IMR-90 (cell line): Measurements from ENCODE around the gene TMEM139. TPM values are rescaled to one million over a fixed set of nuclear protein-coding genes. Genes with fewer than 3 reads are reported as not detected.

Source experiments
- ATAC-seq: fragments of 200-7000 bp; cut with Tn5 transposase; 2 replicates; pipeline ENCODE4 v1.9.1; 2020; ENCODE audit warnings: low read depth, mild to moderate bottlenecking, moderate library complexity
- BruUV-seq: library from RNA; stranded (reverse); fragments of 400-500 nt; replicated peaks from 2 replicates; lab custom pipeline; 2021; lab: Mats Ljungman, UMichigan
- CTCF ChIA-PET: fragments of 300-600 bp; formaldehyde crosslinking; extraction: SDS; loops from one replicate; lab custom pipeline; 2021; ENCODE audit warnings: antibody characterized with exemption; lab: Yijun Ruan, JAX
- POLR2A ChIA-PET: fragments of 300-600 bp; sonication (Branson Sonifier 250); formaldehyde crosslinking; loops from one replicate; lab custom pipeline; 2022; ENCODE audit warnings: antibody characterized with exemption; ENCODE audit not compliant: unreplicated experiment; lab: Charles Lee
- DNase-seq: peaks from one replicate; pipeline ENCODE4 v3.0.0; 2013
- H2AFZ ChIP-seq: replicated peaks from 2 replicates; pipeline ENCODE3; 2013; ENCODE audit warnings: low read length, mild to moderate bottlenecking; ENCODE audit not compliant: poor library complexity
- H2AK5ac ChIP-seq: 2 replicates; pipeline ENCODE4 v1.6.1; 2013; ENCODE audit warnings: low read depth, low read length, inconsistent platforms
- H2AK9ac ChIP-seq: replicated peaks from 2 replicates; pipeline ENCODE3; 2013; ENCODE audit warnings: mild to moderate bottlenecking, low read depth, low read length, moderate library complexity; ENCODE audit not compliant: poor library complexity
- H2BK120ac ChIP-seq: 2 replicates; pipeline ENCODE4 v1.6.1; 2013; ENCODE audit warnings: low read depth, low read length, inconsistent platforms
- H2BK15ac ChIP-seq: 3 replicates; pipeline ENCODE4 v1.6.1; 2013; ENCODE audit warnings: low read depth, low read length, inconsistent platforms
- H2BK20ac ChIP-seq: 2 replicates; pipeline ENCODE4 v1.6.1; 2013; ENCODE audit warnings: low read depth, mild to moderate bottlenecking, inconsistent platforms, low read length, moderate library complexity
- H2BK5ac ChIP-seq: 2 replicates; pipeline ENCODE4 v1.6.1; 2013; ENCODE audit warnings: mild to moderate bottlenecking, low read depth, low read length, inconsistent platforms; ENCODE audit not compliant: poor library complexity, severe bottlenecking
- H3K14ac ChIP-seq: replicated peaks from 2 replicates; pipeline ENCODE4 v1.6.1; 2013; ENCODE audit warnings: low read depth, low read length, inconsistent platforms
- H3K18ac ChIP-seq: 2 replicates; pipeline ENCODE4 v1.6.1; 2013; ENCODE audit warnings: low read depth, low read length, control low read depth
- H3K23ac ChIP-seq: 2 replicates; pipeline ENCODE4 v1.6.1; 2013; ENCODE audit warnings: low read depth, low read length, inconsistent platforms
- H3K27ac ChIP-seq: 2 replicates; pipeline ENCODE4 v1.5.1; 2013; ENCODE audit warnings: mild to moderate bottlenecking, control low read depth, low read length; ENCODE audit not compliant: insufficient read depth
- H3K27me3 ChIP-seq: 2 replicates; pipeline ENCODE4 v1.6.1; 2013; ENCODE audit warnings: low read length; ENCODE audit not compliant: control insufficient read depth, insufficient read depth
- H3K36me3 ChIP-seq: 2 replicates; pipeline ENCODE4 v1.6.1; 2013; ENCODE audit warnings: low read length, mixed read lengths; ENCODE audit not compliant: control insufficient read depth, insufficient read depth
- H3K4ac ChIP-seq: 2 replicates; pipeline ENCODE4 v1.6.1; 2013; ENCODE audit warnings: low read depth, low read length, inconsistent platforms
- H3K4me1 ChIP-seq: 2 replicates; pipeline ENCODE4 v1.6.1; 2013; ENCODE audit warnings: low read length, mixed read lengths; ENCODE audit not compliant: control insufficient read depth, insufficient read depth
- H3K4me2 ChIP-seq: 2 replicates; pipeline ENCODE4 v1.6.1; 2013; ENCODE audit warnings: low read depth, mild to moderate bottlenecking, control low read depth, low read length, moderate library complexity
- H3K4me3 ChIP-seq: 2 replicates; pipeline ENCODE4 v1.5.1; 2013; ENCODE audit warnings: low read depth, mild to moderate bottlenecking, control low read depth, low read length, moderate library complexity; ENCODE audit not compliant: insufficient read depth
- H3K56ac ChIP-seq: 2 replicates; pipeline ENCODE4 v1.6.1; 2013; ENCODE audit warnings: low read length, inconsistent platforms; ENCODE audit not compliant: insufficient read depth; ENCODE audit errors: extremely low read depth
- H3K79me1 ChIP-seq, 2 experiments: 2 replicates each; pipeline ENCODE4 v1.6.1; 2013; ENCODE audit warnings: low read length in 2 of 2, inconsistent platforms in 1 of 2, low read depth in 1 of 2
- H3K9ac ChIP-seq: 2 replicates; pipeline ENCODE4 v1.6.1; 2013; ENCODE audit warnings: low read depth, low read length, control low read depth
- H3K9me1 ChIP-seq: 2 replicates; pipeline ENCODE4 v1.6.1; 2013; ENCODE audit warnings: low read length, inconsistent platforms; ENCODE audit not compliant: insufficient read depth
- H3K9me3 ChIP-seq: 2 replicates; pipeline ENCODE4 v1.6.1; 2013; ENCODE audit warnings: low read length; ENCODE audit not compliant: control insufficient read depth, insufficient read depth
- H4K20me1 ChIP-seq: 2 replicates; pipeline ENCODE4 v1.6.1; 2013; ENCODE audit warnings: low read length, inconsistent platforms; ENCODE audit not compliant: insufficient read depth
- H4K5ac ChIP-seq: 2 replicates; pipeline ENCODE4 v1.6.1; 2013; ENCODE audit warnings: mild to moderate bottlenecking, low read depth, low read length, control low read depth
- H4K8ac ChIP-seq, 2 experiments: 2 replicates each; pipeline ENCODE4 v1.6.1; 2013; ENCODE audit warnings: low read depth in 2 of 2, low read length in 2 of 2, control low read depth in 1 of 2, inconsistent platforms in 1 of 2
- H4K91ac ChIP-seq: 2 replicates; pipeline ENCODE4 v1.6.1; 2013; ENCODE audit warnings: low read depth, low read length, inconsistent platforms; ENCODE audit not compliant: insufficient read depth
- BHLHE40 ChIP-seq: fragments of 150-350 bp; IDR thresholded peaks from 2 replicates; pipeline ENCODE4 v1.6.1; 2016; ENCODE audit warnings: mild to moderate bottlenecking, low read depth, low read length
- CEBPB ChIP-seq: IDR thresholded peaks from 2 replicates; pipeline ENCODE4 v1.6.1; 2012; ENCODE audit warnings: low read depth, low read length, improper control_type of control experiment
- FOS ChIP-seq: fragments of 150-350 bp; IDR thresholded peaks from 2 replicates; pipeline ENCODE4 v1.6.1; 2016; ENCODE audit warnings: low read depth, low read length
- MAFK ChIP-seq: IDR thresholded peaks from 2 replicates; pipeline ENCODE4 v1.6.1; 2012; ENCODE audit warnings: low read depth, low read length, improper control_type of control experiment
- SMC3 ChIP-seq: fragments of 150-350 bp; IDR thresholded peaks from 2 replicates; pipeline ENCODE4 v1.6.1; 2016; ENCODE audit warnings: low read depth, mild to moderate bottlenecking, antibody characterized with exemption, low read length, moderate library complexity
- USF2 ChIP-seq: fragments of 150-350 bp; IDR thresholded peaks from 2 replicates; pipeline ENCODE4 v1.6.1; 2017; ENCODE audit warnings: mild to moderate bottlenecking, antibody characterized with exemption, low read length, low read depth
- WGBS, 2 experiments: methylation state at CpG; one replicate each; pipeline versions ENCODE4 v1.1.5 to v1.1.7; 2013; ENCODE audit warnings: missing lambda C conversion rate in 2 of 2; ENCODE audit not compliant: insufficient read length in 1 of 2; ENCODE audit errors: extremely low coverage in 2 of 2; 5-methylcytosine and 5-hydroxymethylcytosine counted together
- dilution Hi-C: fragments of 300-500 bp; cut with HindIII; formaldehyde crosslinking; loops from one replicate; pipeline ENCODE4 v1.14.3; 2018; ENCODE audit warnings: low sequenced_read_pairs; ENCODE audit not compliant: unreplicated experiment
- in situ Hi-C: fragments of 300-500 bp; cut with MboI; formaldehyde crosslinking; loops from 3 replicates; pipeline ENCODE4 v1.14.3; 2019; ENCODE audit warnings: low sequenced_read_pairs, inconsistent platforms, mixed read lengths
- intact Hi-C: fragments of 100-400 bp; cut with micrococcal nuclease; formaldehyde crosslinking; loops from 2 replicates; pipeline ENCODE4 v1.10.0; 2022
- polyA plus RNA-seq, 3 experiments: library from polyadenylated mRNA; depleted of rRNA; stranded (reverse); fragments of >200 nt; gene quantifications; 2 replicates each; pipeline ENCODE4 v1.2.3, GENCODE V29; 2012; ENCODE audit warnings: low replicate concordance in 1 of 3
- total RNA-seq: library from RNA; depleted of rRNA; stranded (reverse); fragments of >200 nt; gene quantifications from 2 replicates; pipeline ENCODE4 v1.2.3, GENCODE V29; 2012

TMEM139 gene
- total and polyA plus RNA-seq, 2 of the 4 experiments (the other 2 are of a cell fraction), result 0.07 TPM; not detected in 1

- Histone ChIP-seq H3K4me3 (no peak overlapping the region), H3K9ac (no peak overlapping the region), H2BK5ac (no peak overlapping the region), H3K79me1 (no peaks in the 10 kb centered on the region), H3K14ac (no peak overlapping the region), H4K5ac (no peak overlapping the region), H3K4me2 (no peak overlapping the region), H3K27me3 (no peaks in the 10 kb centered on the region; the same call in 1 of the 2 replicates), H2BK20ac (no peak overlapping the region), H3K4ac (no peak overlapping the region), H2BK120ac (no peak overlapping the region), H3K4me1 (no peaks in the 10 kb centered on the region; the same call in 1 of the 2 replicates), H4K91ac (no peak overlapping the region), H2AK9ac (no peak overlapping the region), H3K56ac (no peak overlapping the region), H3K36me3 (no peaks in the 10 kb centered on the region), H2BK15ac (no peak overlapping the region), H3K23ac (no peak overlapping the region), H3K27ac (no peak overlapping the region), H4K20me1 (no peaks in the 10 kb centered on the region), H3K9me1 (no peaks in the 10 kb centered on the region), H4K8ac (no peak overlapping the region), H3K9me3 (no peaks in the 10 kb centered on the region), H2AFZ (no peak overlapping the region), H2AK5ac (no peak overlapping the region), H3K18ac (no peak overlapping the region)
- dilution Hi-C loops (no loop called here), intact Hi-C loops (loop anchor here (5.0 kb wide), 1 partner anchor 157 kb away; no protein-coding TSS in a partner anchor), in situ Hi-C loops (no loop called here)
- no peak for ATAC-seq
- DNase-seq, result no peak
- ChIA-PET POLR2A (no interaction called here), CTCF (interaction anchor here (2.5 kb wide), 1 partner anchor 15 kb away, joined by 6 read pairs; no protein-coding TSS in a partner anchor)
- TF ChIP-seq MAFK (no peak), SMC3 (no peak), BHLHE40 (no peak), CEBPB (no peak), FOS (no peak), USF2 (no peak)
- BruUV-seq, result no TSS peak
- WGBS, 2 experiments, result no CpG with 5 or more reads among the region's 3 CpGs
These were observed 29.2 kb upstream of the TMEM139 start for GRCh38 chr7:143255564-143255963.
